Tibial artery (tissue), 4 donors: ENCODE measurements around the gene MFAP4.
A peak's percentile ranks its signal among the peaks of the same experiment; 100 is the strongest.

Experiments
- DNase-seq, 2 donors: peaks; one replicate each; pipeline ENCODE4 v3.0.0-alpha.2; 2019
- H3K27ac ChIP-seq, 2 donors: fragments of 200-600 bp; sonication (generic) in 1 of 2; 1 replicate in 1 of 2; 2 replicates in 1 of 2; pipeline ENCODE4 v1.5.1; 2018 to 2019; ENCODE audit warnings: mild to moderate bottlenecking in 1 of 2
- H3K27me3 ChIP-seq, 2 donors: fragments of 200-600 bp; sonication (generic) in 1 of 2; one replicate each; pipeline versions ENCODE4 v1.5.1 to v1.6.0; 2016 to 2019
- H3K36me3 ChIP-seq, 3 donors: fragments of 200-600 bp; sonication (generic) in 2 of 3; one replicate each; pipeline ENCODE4 v1.5.1; 2016 to 2019; ENCODE audit warnings: mild to moderate bottlenecking in 2 of 3
- H3K4me1 ChIP-seq, 4 donors: fragments of 200-600 bp; sonication (generic) in 2 of 4; 1 replicate in 3 of 4; 2 replicates in 1 of 4; pipeline ENCODE4 v1.5.1; 2016 to 2019
- H3K4me3 ChIP-seq, 2 donors: fragments of 200-600 bp; sonication (generic) in 1 of 2; 1 replicate in 1 of 2; 2 replicates in 1 of 2; pipeline ENCODE4 v1.5.1; 2018 to 2019; ENCODE audit warnings: mild to moderate bottlenecking in 2 of 2
- H3K9me3 ChIP-seq, 3 donors: fragments of 200-600 bp; sonication (generic) in 1 of 3; one replicate each; pipeline ENCODE4 v1.5.1; 2016 to 2019
- intact Hi-C: fragments of 100-400 bp; cut with DNase I; formaldehyde crosslinking; loops from one replicate; pipeline ENCODE4 v1.15.0; 2023; ENCODE audit warnings: low total_unique reads
- TF ChIP-seq, protein P1 (sequence below), 2 experiments: fragments of 200-600 bp in 1 of 2; fragments of 450-650 bp in 1 of 2; IDR thresholded peaks; one replicate each; pipeline ENCODE4 v1.5.1; 2017 to 2019; ENCODE audit warnings: antibody characterized with exemption in 2 of 2, mild to moderate bottlenecking in 1 of 2, moderate library complexity in 1 of 2

The MFAP4 gene

DNA sequence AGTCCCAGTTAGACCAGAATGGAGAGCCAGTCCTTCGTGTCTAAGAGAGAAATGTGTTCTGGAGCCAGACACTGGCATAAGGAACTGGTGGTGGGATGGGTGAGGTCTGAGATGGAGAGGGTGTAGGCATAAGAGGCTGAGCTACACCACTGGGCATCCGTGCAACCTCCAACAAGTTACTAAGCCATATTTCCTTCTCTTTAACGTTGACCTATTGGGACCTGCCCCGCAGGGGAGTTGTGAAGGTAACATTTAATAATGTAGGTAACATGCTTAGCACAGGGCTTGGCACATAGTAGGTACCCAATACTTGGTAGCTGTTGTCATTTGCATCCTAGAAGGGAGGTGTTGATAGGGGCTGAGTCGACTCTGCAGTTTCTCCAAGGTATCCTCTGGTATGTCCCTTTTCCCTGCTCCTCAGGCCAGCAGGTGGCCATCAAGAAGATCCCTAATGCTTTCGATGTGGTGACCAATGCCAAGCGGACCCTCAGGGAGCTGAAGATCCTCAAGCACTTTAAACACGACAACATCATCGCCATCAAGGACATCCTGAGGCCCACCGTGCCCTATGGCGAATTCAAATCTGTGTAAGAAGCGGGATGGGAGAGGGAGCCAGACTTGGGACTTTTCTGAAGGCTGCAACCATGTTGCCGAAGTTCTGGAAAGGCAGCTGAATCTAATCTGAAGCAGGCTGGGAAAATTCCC is 7.5 kb downstream of the MFAP4 start:
- H3K27ac ChIP-seq, result peak overlapping the region; percentile 90 to 98
- peaks cover 40 to 50% (median 49%) of the 10 kb centered on the region in 3 donors for H3K36me3 ChIP-seq
- intact Hi-C loops, result loop anchor here (5.0 kb wide), 1 partner anchor 128 kb away; no protein-coding TSS in a partner anchor
- H3K9me3 ChIP-seq, result no peaks in the 10 kb centered on the region
- no peaks in the 10 kb centered on the region for H3K27me3 ChIP-seq
- peaks cover 0 to 59% (median 45%) of the 10 kb centered on the region in 4 donors for H3K4me1 ChIP-seq
- peak; percentile 17 to 63 for DNase-seq
- TF ChIP-seq, protein P1, sequence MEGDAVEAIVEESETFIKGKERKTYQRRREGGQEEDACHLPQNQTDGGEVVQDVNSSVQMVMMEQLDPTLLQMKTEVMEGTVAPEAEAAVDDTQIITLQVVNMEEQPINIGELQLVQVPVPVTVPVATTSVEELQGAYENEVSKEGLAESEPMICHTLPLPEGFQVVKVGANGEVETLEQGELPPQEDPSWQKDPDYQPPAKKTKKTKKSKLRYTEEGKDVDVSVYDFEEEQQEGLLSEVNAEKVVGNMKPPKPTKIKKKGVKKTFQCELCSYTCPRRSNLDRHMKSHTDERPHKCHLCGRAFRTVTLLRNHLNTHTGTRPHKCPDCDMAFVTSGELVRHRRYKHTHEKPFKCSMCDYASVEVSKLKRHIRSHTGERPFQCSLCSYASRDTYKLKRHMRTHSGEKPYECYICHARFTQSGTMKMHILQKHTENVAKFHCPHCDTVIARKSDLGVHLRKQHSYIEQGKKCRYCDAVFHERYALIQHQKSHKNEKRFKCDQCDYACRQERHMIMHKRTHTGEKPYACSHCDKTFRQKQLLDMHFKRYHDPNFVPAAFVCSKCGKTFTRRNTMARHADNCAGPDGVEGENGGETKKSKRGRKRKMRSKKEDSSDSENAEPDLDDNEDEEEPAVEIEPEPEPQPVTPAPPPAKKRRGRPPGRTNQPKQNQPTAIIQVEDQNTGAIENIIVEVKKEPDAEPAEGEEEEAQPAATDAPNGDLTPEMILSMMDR (IDR thresholded peaks at IDR 0.05), result no peak
- H3K4me3 ChIP-seq, result peak overlapping the region; percentile 66 to 77

DNA sequence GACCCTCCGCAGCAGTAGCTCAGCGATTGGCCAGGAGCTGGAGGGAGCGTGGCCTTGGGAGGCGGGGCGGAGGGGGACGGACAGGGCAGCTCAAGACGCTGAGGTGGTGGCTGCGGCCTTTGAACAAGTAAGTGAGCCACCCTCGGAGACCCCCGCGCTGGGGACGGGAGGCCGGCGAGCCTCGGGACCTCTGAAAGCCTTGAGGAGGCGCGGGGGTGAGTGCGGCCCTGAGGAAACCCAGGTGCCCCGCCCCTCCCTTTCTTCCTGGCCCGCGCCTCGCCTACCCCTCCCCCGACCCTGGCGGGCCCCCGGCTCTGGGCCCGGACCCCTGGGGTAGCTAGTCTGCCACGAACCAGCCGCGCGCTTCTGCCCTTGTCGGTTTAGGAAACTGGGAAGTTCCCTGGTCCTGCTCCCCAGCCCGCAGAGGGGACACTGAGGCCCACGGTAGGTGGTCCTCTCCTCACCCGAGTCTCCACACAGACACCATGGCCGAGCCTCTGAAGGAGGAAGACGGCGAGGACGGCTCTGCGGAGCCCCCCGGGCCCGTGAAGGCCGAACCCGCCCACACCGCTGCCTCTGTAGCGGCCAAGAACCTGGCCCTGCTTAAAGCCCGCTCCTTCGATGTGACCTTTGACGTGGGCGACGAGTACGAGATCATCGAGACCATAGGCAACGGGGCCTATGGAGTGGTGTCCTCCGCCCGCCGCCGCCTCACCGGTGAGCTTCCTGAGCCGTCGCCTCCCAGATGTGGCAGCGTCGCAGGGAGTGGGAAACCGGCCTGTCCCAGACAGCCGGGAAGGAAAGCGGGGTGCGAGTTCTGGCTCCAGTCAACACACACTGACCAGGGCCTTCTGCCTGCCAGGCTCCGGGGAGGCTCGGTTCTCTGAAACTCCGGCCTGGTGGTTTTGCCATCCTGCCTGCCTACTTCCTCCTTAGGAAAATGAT is 8.3 kb downstream of the MFAP4 start, which contains the start of gene MAPK7:
Gene MAPK7 (plus strand): TSS at position 83 of the 945 bp plus-strand sequence. CDS start 403 bp downstream, at position 486.
- H3K27ac ChIP-seq, result peak within 1 kb of the TSS; percentile 90 to 98
- peak within 1 kb of the TSS; percentile 66 to 77 for H3K4me3 ChIP-seq
- intact Hi-C loops, result loop anchor here (5.0 kb wide), 1 partner anchor 129 kb away; no protein-coding TSS in a partner anchor
- H3K4me1 ChIP-seq, result peaks cover 0 to 50% (median 37%) of the 10 kb centered on the region in 4 donors
- H3K36me3 ChIP-seq, result peaks cover 38 to 42% (median 40%) of the 10 kb centered on the region in 3 donors
- no peaks in the 10 kb centered on the region for H3K9me3 ChIP-seq
- peak; percentile 21 to 72 for DNase-seq
- TF ChIP-seq, protein P1 (IDR thresholded peaks at IDR 0.05), result no peak
- H3K27me3 ChIP-seq, result no peaks in the 10 kb centered on the region

DNA sequence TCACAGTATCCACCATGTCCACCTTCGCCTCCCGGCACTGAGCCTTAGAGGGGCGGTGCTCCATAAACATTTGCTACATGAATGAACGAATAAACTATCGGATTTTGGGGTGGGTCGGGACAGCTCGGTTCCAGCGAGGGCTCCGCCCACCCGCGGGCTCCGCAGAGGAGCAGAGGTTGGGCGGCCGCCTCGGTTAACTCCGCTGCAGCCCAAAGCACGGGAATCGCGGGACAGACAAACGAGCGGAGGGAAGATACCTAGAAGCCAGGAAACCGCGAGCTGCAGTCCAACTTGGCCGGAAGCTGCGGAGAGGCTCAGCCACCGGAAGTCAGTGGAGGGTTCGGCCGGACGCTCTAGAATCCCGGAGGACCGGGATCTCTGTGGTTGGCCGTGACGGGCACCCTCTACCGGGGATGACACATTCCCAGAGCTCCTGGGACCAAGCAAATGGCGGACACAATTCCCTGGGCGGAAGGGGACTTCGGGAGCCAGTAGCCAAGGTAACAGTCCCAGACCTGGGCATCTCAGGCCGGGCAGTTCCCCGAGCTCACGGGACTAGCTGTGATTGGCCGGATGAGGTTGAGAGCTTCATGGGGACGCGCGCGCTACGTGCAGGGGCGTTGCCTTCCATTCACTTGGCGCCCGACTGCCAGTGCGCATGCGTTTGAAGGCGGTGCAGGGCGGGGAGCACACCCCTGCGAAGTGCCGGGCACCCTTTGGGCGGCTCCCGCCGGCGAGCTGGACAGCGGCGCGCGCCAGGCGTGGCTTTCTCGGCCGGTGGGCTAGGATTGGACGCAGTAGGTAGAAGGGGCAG is 9.2 kb downstream of the MFAP4 start:
- Histone ChIP-seq H3K9me3 (no peaks in the 10 kb centered on the region), H3K4me1 (peaks cover 0 to 42% (median 29%) of the 10 kb centered on the region in 4 donors), H3K4me3 (peak overlapping the region; percentile 66 to 77), H3K27ac (peak overlapping the region; percentile 90 to 98), H3K36me3 (peaks cover 30 to 34% (median 32%) of the 10 kb centered on the region in 3 donors), H3K27me3 (no peaks in the 10 kb centered on the region)
- intact Hi-C loops, result loop anchor here (5.0 kb wide), 1 partner anchor 129 kb away; no protein-coding TSS in a partner anchor
- DNase-seq, result peak; percentile 98 to 100
- TF ChIP-seq, protein P1 (IDR thresholded peaks at IDR 0.05), result no peak

DNA sequence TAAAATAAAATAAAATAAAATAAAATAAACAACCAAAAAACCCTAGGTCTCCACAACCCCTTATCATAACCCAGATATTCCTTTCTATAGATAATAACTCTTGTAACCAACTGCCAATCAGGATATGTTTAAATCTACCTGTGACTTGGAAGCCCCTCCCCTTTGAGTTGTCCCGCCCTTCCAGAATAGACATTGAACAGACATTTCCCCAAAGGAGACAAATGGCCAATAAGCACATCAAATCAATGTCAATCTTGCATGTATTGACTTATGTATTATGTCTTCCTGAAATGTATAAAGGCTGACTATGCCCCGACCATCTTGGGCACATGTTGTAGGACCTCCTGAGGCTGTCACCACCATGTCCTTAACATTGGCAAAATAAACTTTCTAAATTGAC is 10.2 kb downstream of the MFAP4 start:
- no peaks in the 10 kb centered on the region for H3K27me3 ChIP-seq
- H3K4me1 ChIP-seq, result peaks cover 0 to 32% (median 19%) of the 10 kb centered on the region in 4 donors
- TF ChIP-seq, protein P1 (IDR thresholded peaks at IDR 0.05), result no peak
- peaks cover 20 to 24% (median 22%) of the 10 kb centered on the region in 3 donors for H3K36me3 ChIP-seq
- peak overlapping the region; percentile 90 to 98 for H3K27ac ChIP-seq
- intact Hi-C loops, result loop anchor here (5.0 kb wide), 1 partner anchor 130 kb away; no protein-coding TSS in a partner anchor
- peak overlapping the region; percentile 66 to 77 for H3K4me3 ChIP-seq
- no peaks in the 10 kb centered on the region for H3K9me3 ChIP-seq
- DNase-seq, result peak in 1 of 2 donors; percentile 43
